ENCODE data around the gene HTR4.
"Not testable (repeated sequence)": the region's sequence is repeated elsewhere in the genome, so short reads cannot be mapped to it uniquely, and the experiment has no call there.

HTR4 gene

GRCh38 chr5:148653836-148654781, at the start of gene HTR4:
TSS of gene HTR4 (minus strand) at chr5:148654527. CDS start at chr5:148637014, 17,513 bp downstream.
- DNase-seq (ENCODE audit: low read depth) = no peak

DNA sequence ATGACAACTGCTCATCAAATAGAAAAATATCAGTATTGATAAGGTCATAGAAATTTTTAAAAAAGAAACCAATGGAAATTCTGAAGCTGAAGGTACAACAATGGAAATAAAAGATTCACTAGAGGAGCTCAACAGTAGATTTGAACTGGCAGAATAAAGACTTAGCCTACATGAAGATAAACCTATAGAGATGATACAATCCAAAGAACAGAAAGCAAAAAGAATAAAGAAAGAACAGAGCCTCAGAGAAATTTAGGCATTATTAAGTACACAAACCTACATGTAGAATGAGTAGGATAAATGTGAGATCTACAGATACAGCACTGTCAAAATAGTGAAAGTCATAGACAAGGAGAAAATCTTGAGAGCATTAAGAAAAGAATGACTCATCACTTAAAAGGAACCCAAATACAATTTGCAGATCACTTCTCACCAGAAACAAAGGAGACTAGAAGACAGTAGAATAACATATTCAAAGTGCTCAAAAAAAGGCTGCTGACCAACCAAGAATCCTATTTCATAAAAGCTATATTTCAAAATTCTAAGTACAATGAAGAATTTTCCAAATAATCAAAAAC, 47.8 kb upstream of the HTR4 start:
- DNase-seq (ENCODE audit: low read depth) = no peak

GRCh38 chr5:148699028-148699427, 44.7 kb upstream of the HTR4 start:
- no peak for DNase-seq (ENCODE audit: low read depth)

GRCh38 chr5:148697809-148698196, 43.5 kb upstream of the HTR4 start:
- DNase-seq (ENCODE audit: low read depth) = no peak

- no peak for DNase-seq (ENCODE audit: low read depth)
These were observed 43.0 kb upstream of the HTR4 start for GRCh38 chr5:148697180-148697808.

DNA sequence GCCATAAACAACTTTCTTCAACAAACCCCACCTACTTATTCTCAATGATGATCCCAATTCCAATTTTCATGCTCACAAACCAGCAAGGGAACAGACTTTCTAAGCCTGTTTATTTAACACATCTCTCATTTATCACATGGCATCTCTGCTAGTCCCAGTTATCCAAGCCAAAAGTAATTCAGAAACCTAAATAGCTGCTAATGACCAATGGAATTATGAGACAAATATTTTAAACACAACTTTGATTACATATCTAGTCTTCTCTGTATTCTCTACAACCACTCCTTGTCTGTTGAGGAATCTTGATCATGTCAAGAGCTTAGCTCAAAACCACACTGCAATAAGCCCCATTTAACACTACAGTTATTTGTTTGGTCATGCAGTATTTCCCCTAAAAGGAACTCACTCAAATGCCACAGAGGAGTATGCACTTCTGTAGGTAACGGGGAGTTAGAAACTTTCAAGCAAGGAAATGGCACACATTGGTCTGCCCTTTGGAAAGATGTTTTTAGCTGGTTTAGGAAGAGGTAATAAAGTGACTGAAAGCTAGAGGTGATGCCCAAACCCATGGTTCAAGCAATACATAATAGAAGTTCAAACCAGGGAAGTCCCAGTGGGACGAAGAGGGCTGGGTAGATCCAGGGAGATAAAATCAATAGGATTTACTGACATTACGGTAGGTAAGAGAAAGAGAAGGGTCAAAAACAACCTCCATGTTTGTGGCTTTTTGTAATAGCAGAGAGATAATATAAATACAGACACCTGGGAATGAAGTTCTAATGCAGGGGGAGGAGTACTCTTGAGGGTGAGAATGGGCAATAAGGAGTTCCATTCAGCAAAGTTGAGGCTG, 42.1 kb upstream of the HTR4 start:
- no peak for DNase-seq (ENCODE audit: low read depth)

GRCh38 chr5:148690945-148691344, 36.6 kb upstream of the HTR4 start:
- DNase-seq (ENCODE audit: low read depth) = no peak

GRCh38 chr5:148688787-148689186, 34.5 kb upstream of the HTR4 start:
- no peak for DNase-seq (ENCODE audit: low read depth)

DNA sequence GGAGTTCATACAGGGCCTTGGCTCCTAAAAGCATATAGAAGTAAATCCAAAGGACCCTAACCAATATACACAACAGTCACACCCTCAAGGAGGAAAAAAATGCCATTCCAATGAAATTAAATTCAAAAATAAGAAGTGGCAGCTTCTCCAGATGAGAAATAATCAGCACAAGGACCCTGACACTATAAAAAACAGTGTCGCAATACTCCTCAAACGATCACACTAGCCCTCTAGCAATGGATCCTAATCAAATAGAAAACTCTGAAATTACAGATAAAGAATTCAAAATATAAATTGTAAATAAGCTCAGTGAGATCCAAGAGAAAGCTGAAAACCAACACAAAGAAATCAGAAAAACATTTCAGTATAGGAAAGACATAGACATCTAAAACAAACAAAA, 33.5 kb upstream of the HTR4 start:
- DNase-seq (ENCODE audit: low read depth) = no peak

DNA sequence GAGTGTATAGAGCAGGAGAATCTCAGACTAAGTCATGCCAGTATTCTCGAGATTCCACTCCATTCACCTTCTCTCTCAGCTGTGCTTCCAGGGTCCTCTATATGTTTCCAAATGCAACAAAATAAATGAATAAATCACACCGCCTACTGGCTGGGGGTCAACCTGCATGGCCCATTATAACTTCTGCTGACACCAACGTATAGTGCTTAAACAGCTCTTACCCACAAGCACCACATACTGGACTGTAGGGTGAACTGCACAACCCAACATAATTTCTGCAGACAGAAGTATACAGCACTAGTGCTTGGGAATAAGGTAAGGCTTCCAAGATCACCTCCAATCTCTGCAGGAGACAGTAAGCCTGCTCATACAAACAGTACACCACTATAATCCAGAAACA, 33.1 kb upstream of the HTR4 start:
- no peak for DNase-seq (ENCODE audit: low read depth)

DNA sequence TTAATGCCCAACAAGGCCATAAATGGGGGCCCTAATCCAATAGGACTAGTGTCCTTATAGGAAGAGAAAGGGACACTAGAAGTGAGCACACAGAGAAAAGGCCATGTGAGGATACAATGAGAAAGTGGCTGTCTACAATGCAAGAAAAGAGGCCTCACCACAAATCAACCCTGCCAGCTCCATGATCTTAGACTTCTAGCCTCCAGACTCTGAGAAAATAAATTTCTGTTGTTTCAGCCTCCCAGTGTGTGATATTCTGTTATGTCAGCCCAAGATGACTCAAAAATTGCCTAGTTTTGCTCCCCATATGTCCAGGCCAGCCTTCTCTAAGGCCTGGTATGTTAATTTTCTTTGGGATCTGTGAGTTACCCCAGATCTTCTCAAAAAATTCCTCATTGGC, 32.3 kb upstream of the HTR4 start:
- DNase-seq (ENCODE audit: low read depth) = no peak

GRCh38 chr5:148685520-148686134, 31.3 kb upstream of the HTR4 start:
- no peak for DNase-seq (ENCODE audit: low read depth)

DNA sequence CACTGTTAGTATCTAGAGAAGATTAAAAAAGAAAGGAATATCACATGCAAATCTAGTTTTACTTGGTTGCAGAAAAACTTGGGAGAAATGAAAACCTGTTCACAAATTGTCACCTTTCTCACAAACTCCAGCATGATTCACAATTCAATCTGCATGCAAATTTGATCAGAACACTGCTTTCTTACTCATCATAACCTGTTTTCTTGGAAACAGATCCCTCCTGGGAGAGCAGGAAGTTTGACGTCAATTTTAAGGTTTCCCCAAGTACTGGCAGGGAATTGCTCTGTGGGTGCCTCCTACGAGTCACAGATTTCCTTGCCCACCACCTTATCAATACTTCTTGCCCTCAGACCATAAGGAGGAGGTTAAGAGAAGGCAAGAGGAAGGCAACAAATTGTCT, 30.2 kb upstream of the HTR4 start:
- no peak for DNase-seq (ENCODE audit: low read depth)

DNA sequence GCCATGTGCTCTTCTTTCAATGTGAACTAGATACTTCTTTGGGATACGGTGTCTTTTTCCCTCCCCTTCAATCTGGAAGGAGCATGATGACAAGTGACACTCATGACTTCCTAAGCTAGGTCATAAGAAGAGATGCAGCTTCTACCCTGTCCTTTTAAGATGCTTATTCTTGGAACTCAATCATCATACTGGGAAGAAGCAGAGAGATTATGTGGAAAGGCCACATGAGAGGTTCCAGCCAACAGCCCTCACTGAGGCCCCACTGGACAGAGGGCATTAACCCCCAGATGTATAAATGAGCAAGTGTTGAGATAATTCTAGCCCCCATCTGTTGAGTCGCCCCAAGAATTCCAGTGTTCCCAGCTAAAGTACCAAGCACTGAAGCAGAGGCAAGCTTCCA, 29.3 kb upstream of the HTR4 start:
- DNase-seq (ENCODE audit: low read depth) = no peak

- DNase-seq (ENCODE audit: low read depth) = no peak
These were observed 28.0 kb upstream of the HTR4 start for GRCh38 chr5:148682058-148683026.

DNA sequence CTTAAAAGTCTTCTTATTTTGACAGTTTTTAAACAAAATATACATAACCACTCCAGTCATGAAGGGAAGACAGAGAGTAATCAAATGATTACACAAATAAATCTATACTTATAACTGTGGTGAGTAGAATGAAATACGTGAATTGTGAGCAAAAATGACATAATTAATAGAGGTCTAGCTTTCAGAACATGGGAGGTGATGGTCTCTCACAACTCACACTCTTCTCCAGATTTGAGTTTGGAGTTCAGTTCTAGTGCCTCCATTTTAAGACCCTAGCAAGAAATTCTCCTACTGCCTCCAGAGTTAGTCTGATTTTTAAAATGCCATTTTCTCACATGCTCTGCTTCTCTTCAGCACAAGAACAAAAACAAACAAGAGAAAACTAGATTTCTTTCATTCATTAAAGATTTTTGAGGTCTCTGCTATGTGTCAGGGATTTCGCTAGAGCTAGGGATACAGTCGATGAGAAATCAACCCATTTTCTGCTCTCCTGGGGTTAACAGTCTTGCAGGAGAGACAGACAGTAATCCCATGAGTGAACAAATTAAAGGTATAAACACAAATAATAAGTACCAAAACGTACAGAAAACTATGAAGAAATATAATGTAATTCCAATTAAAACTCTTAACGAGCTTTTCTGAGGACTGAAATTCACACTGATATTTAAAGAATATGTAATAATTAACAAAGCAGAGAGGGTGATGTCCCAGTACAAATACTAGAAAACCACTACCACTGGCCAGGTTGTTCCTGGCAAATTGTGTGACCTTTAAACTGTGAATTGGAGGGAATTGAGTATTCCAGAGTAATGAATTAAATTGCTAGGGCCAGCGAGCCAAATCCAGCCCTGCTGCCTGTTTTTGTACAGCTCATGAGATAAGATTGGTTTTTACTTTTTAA, 27.1 kb upstream of the HTR4 start:
- DNase-seq (ENCODE audit: low read depth) = no peak

DNA sequence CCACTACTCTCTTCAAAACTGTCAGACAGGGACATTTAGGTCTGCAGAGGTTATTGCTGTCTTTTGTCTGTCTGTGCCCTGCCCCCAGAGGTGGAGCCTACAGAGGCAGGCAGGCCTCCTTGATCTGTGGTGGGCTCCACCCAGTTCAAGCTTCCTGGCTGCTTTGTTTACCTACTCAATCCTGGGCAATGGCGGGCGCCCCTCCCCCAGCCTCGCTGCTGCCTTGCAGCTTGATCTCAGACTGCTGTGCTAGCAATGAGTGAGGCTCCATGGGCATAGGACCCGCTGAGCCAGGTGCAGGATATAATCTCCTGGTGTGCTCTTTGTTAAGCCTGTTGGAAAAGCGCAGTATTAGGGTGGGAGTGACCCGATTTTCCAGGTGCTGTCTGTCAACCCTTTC, 19.4 kb upstream of the HTR4 start:
- DNase-seq (ENCODE audit: low read depth) = not testable (repeated sequence)

GRCh38 chr5:148666353-148666752, 12.0 kb upstream of the HTR4 start:
- no peak for DNase-seq (ENCODE audit: low read depth)

DNA sequence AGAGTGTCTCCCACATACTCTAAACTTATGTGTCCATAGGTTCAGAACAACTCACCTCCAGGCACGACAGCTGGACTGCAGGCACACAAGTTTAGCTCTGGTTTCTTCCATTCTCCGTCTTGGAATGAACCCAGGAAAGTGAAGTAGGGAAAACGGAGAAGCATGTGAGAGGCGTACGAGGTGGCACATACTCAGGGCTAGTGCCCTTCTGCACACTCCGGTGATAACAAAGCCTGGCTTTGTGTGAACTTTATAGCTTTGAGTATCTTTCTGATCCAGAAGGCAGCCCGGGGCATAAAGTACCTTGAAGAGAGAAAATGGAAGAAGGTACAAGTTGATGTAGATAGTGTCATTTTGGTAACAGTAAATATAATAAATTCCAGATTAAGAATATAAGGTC, 11.1 kb upstream of the HTR4 start:
- DNase-seq (ENCODE audit: low read depth) = no peak

DNA sequence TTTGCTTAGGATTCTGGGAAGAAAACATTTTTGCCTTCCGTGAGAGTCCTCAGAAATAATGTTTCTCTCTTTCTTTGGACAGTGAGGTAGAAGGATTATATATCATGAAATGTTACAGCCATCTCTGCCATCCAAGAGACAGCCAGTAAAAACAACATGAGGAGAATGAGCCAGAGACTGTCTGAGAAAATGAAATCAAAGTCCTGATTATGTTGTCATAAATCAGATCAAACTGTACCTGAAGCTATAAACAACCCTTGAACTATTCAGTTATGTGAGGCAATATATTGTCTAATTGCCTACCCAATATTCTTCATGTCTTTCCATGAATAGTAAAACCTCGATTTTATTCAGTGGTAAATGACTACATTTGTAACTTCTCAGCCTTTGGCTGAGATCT, 9.2 kb upstream of the HTR4 start:
- DNase-seq (ENCODE audit: low read depth) = no peak
